ENCODE results near the gene PLEKHG7. TPM values are rescaled to one million over a fixed set of nuclear protein-coding genes. Genes with fewer than 3 reads are reported as not detected.

The PLEKHG7 gene
- total and polyA plus RNA-seq, 2 of the 8 experiments (the other 6 are each of a cell fraction or from before 2014, with no cell fraction given), result not detected

DNA sequence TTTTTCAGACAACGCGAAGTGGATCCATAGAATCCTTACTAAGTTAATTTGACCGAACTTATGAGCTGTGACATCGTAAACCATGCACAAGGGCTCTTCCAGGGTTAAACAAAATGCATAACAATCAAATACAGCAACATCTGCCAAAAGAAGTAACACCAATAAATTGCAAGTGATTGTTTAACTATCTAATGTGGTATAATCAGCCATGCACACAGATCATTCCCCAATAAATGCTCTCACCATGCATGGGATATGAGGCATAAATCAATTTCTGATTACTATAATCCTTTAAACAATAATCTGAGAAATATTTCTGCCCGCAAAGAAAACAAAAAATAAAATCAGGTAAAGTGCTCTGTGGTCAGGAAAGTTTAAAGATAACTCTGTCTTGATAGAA lies 7.7 kb upstream of the PLEKHG7 start:
- Histone ChIP-seq H3K18ac (ENCODE audit: extremely low read depth, low read length) (no peak overlapping the region), H3K4me3 (ENCODE audit: extremely low read depth in 1 of 4, insufficient read depth in 2 of 4, low read depth in 3 of 4, low read length in 4 of 4) (no peak overlapping the region), H3K9me3 (ENCODE audit: insufficient read depth in 2 of 2, low read depth in 1 of 2, low read length in 1 of 2) (peaks cover 6 to 8% of the 10 kb centered on the region in 2 experiments; a peak in 1 of 4 replicates), H3K23me2 (ENCODE audit: low read depth, low read length) (no peaks in the 10 kb centered on the region), H2BK12ac (ENCODE audit: low read depth, low read length) (no peak overlapping the region), H3K27ac (ENCODE audit: low read depth, low read length) (no peak overlapping the region), H3K56ac (replicated peaks; ENCODE audit: insufficient read length, low read depth, low read length) (no peak overlapping the region), H2AFZ (ENCODE audit: low read length) (no peak overlapping the region), H2BK15ac (ENCODE audit: low read length) (no peak overlapping the region), H2BK5ac (ENCODE audit: low read depth, low read length) (no peak overlapping the region), H2AK5ac (ENCODE audit: low read depth, low read length) (no peak overlapping the region), H3K79me2 (ENCODE audit: control insufficient read depth in 1 of 2, insufficient read depth in 2 of 2, low read length in 2 of 2) (no peaks in the 10 kb centered on the region), H3K23ac (ENCODE audit: insufficient read length) (no peak overlapping the region), H2BK20ac (ENCODE audit: low read length) (no peak overlapping the region), H3K36me3 (ENCODE audit: control insufficient read depth in 2 of 4, insufficient read depth in 4 of 4, low read length in 3 of 4) (no peaks in the 10 kb centered on the region), H3K4me2 (ENCODE audit: insufficient read depth in 1 of 2, low read depth in 2 of 2, low read length in 2 of 2) (no peak overlapping the region), H3K79me1 (ENCODE audit: low read depth, low read length) (no peaks in the 10 kb centered on the region), H3K9ac (replicated peaks in 1 of 4; ENCODE audit: extremely low read depth in 1 of 4, low read depth in 3 of 4, low read length in 3 of 4) (no peak overlapping the region), H4K91ac (replicated peaks; ENCODE audit: insufficient read length, low read length) (no peak overlapping the region), H4K20me1 (replicated peaks in 1 of 2; ENCODE audit: control insufficient read depth in 1 of 2, insufficient read depth in 2 of 2, low read length in 2 of 2) (no peaks in the 10 kb centered on the region), H3K14ac (ENCODE audit: insufficient read length) (no peak overlapping the region), H4K8ac (ENCODE audit: extremely low read depth, insufficient read depth, low read length) (no peak overlapping the region), H2BK120ac (replicated peaks; ENCODE audit: low read depth, low read length) (no peak overlapping the region), H3K27me3 (replicated peaks in 1 of 4; ENCODE audit: control insufficient read depth in 3 of 4, extremely low read depth in 1 of 4, insufficient read depth in 3 of 4, low read length in 3 of 4) (no peaks in the 10 kb centered on the region), H3K4ac (replicated peaks; ENCODE audit: insufficient read length, low read depth, low read length) (no peak overlapping the region), H4K5ac (ENCODE audit: insufficient read length, low read depth, low read length) (no peak overlapping the region), H3K4me1 (replicated peaks in 1 of 4; ENCODE audit: control insufficient read depth in 3 of 4, insufficient read depth in 4 of 4, low read length in 3 of 4) (0 out of 7 replicates have a peak, but pooled peaks cover 0 to 2% (median 0%) of the 10 kb centered on the region in 4 experiments)
- ChIA-PET CTCF (ENCODE audit: partially characterized antibody) (no interaction called here), POLR2A (ENCODE audit: partially characterized antibody) (no interaction called here)
- DNase-seq (ENCODE audit: low read depth in 1 of 2, low spot score in 2 of 2) (no peak), FAIRE-seq (no peak)
- 94% methylated on average over 5 of the region's 5 CpGs; no CpG with 5 or more reads in 1 of the 2 experiments for WGBS, 2 experiments (ENCODE audit: extremely low coverage in 1 of 2, insufficient coverage in 1 of 2, insufficient read length in 1 of 2, insufficient replicate concordance in 2 of 2, low coverage in 1 of 2, low lambda C conversion rate in 2 of 2, missing lambda C conversion rate in 1 of 2)
- TF ChIP-seq POU5F1 (IDR thresholded peaks at IDR 0.05; ENCODE audit: low read depth, low read length) (no peak), SAP30 (IDR thresholded peaks at IDR 0.05; ENCODE audit: insufficient read depth, insufficient replicate concordance, low read length) (no peak), BCL11A (IDR thresholded peaks at IDR 0.05; ENCODE audit: low read depth in 2 of 2, low read length in 2 of 2) (no peak), JUND (IDR thresholded peaks at IDR 0.05; ENCODE audit: low read length) (no peak), POLR2AphosphoS5 (IDR thresholded peaks at IDR 0.05; ENCODE audit: low read depth, low read length) (no peak), ASH2L (IDR thresholded peaks at IDR 0.05; ENCODE audit: low read length) (no peak), CEBPB (IDR thresholded peaks at IDR 0.05; ENCODE audit: low read depth, low read length) (no peak), TEAD4 (IDR thresholded peaks at IDR 0.05; ENCODE audit: low read depth, low read length) (no peak), SP4 (IDR thresholded peaks at IDR 0.05; ENCODE audit: low read length) (no peak), RBBP5 (IDR thresholded peaks at IDR 0.05; ENCODE audit: borderline replicate concordance, low read depth, low read length) (no peak)
- TF ChIP-seq, protein P1, sequence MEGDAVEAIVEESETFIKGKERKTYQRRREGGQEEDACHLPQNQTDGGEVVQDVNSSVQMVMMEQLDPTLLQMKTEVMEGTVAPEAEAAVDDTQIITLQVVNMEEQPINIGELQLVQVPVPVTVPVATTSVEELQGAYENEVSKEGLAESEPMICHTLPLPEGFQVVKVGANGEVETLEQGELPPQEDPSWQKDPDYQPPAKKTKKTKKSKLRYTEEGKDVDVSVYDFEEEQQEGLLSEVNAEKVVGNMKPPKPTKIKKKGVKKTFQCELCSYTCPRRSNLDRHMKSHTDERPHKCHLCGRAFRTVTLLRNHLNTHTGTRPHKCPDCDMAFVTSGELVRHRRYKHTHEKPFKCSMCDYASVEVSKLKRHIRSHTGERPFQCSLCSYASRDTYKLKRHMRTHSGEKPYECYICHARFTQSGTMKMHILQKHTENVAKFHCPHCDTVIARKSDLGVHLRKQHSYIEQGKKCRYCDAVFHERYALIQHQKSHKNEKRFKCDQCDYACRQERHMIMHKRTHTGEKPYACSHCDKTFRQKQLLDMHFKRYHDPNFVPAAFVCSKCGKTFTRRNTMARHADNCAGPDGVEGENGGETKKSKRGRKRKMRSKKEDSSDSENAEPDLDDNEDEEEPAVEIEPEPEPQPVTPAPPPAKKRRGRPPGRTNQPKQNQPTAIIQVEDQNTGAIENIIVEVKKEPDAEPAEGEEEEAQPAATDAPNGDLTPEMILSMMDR (IDR thresholded peaks at IDR 0.05; ENCODE audit: control extremely low read depth in 1 of 3, insufficient read depth in 1 of 3, low read depth in 1 of 3, low read length in 3 of 3), result no peak
- TF ChIP-seq, protein P2, sequence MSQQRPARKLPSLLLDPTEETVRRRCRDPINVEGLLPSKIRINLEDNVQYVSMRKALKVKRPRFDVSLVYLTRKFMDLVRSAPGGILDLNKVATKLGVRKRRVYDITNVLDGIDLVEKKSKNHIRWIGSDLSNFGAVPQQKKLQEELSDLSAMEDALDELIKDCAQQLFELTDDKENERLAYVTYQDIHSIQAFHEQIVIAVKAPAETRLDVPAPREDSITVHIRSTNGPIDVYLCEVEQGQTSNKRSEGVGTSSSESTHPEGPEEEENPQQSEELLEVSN (IDR thresholded peaks at IDR 0.05), result no peak

Measured in H1 (cell line).